WTC11 (cell line): Measurements from ENCODE around the gene METTL5. TPM values are rescaled to one million over a fixed set of nuclear protein-coding genes. Genes with fewer than 3 reads are reported as not detected.
A peak's percentile ranks its signal among the peaks of the same experiment; 100 is the strongest.

Source experiments
- ATAC-seq: fragments of 200-7000 bp; cut with Tn5 transposase; 2 replicates; pipeline ENCODE4 v1.10.0; 2021; ENCODE audit warnings: mild to moderate bottlenecking, moderate library complexity
- CTCF ChIA-PET: fragments of 300-600 bp; sonication (Branson Sonifier 250); formaldehyde crosslinking; loops from one replicate; lab custom pipeline; 2021; ENCODE audit warnings: antibody characterized with exemption; lab: Charles Lee
- POLR2A ChIA-PET: fragments of 350-600 bp; sonication (Branson Sonifier 250); formaldehyde crosslinking; loops from one replicate; lab custom pipeline; 2021; ENCODE audit warnings: antibody characterized with exemption; lab: Charles Lee
- DNase-seq: peaks from one replicate; pipeline ENCODE4 v3.0.0; 2021; ENCODE audit warnings: low spot score
- H3K27ac Mint-ChIP-seq: 2 replicates; pipeline ENCODE4 v1.8.0; 2021; ENCODE audit warnings: mixed read lengths
- H3K27me3 Mint-ChIP-seq: 2 replicates; pipeline ENCODE4 v1.8.0; 2021; ENCODE audit warnings: low read depth, mild to moderate bottlenecking, moderate library complexity, mixed read lengths
- H3K36me3 Mint-ChIP-seq: 2 replicates; pipeline ENCODE4 v1.8.0; 2021; ENCODE audit warnings: mixed read lengths
- H3K4me1 Mint-ChIP-seq: 2 replicates; pipeline ENCODE4 v1.8.0; 2022; ENCODE audit warnings: mixed read lengths
- H3K4me3 Mint-ChIP-seq: 2 replicates; pipeline ENCODE4 v1.8.0; 2021; ENCODE audit warnings: mild to moderate bottlenecking, moderate library complexity, mixed read lengths
- H3K9me3 Mint-ChIP-seq: 2 replicates; pipeline ENCODE4 v1.8.0; 2021; ENCODE audit warnings: mixed read lengths
- CREB1 ChIP-seq: sonication (generic); formaldehyde crosslinking; IDR thresholded peaks from 2 replicates; pipeline ENCODE4 v1.8.0; 2023; ENCODE audit warnings: mild to moderate bottlenecking, missing genetic modification reagents
- GRHL2 ChIP-seq: fragments of 250-450 bp; sonication (Bioruptor Pico); IDR thresholded peaks from 2 replicates; pipeline ENCODE4 v1.8.0; 2022; ENCODE audit warnings: mild to moderate bottlenecking, moderate library complexity; ENCODE audit not compliant: insufficient replicate concordance, severe bottlenecking
- IRF2 ChIP-seq: sonication (generic); formaldehyde crosslinking; IDR thresholded peaks from 2 replicates; pipeline ENCODE4 v1.8.0; 2022; ENCODE audit warnings: low read depth, missing genetic modification reagents, borderline replicate concordance
- JAZF1 ChIP-seq: fragments of 250-450 bp; sonication (Bioruptor Pico); IDR thresholded peaks from 2 replicates; pipeline ENCODE4 v1.9.0; 2021; ENCODE audit warnings: moderate library complexity, mild to moderate bottlenecking, inconsistent platforms
- NR1H2 ChIP-seq: sonication (generic); formaldehyde crosslinking; IDR thresholded peaks from 2 replicates; pipeline ENCODE4 v1.9.0; 2021; ENCODE audit warnings: mild to moderate bottlenecking, moderate library complexity, missing genetic modification reagents
- NR2C2 ChIP-seq: sonication (generic); formaldehyde crosslinking; IDR thresholded peaks from 2 replicates; pipeline ENCODE4 v1.8.0; 2022; ENCODE audit warnings: mild to moderate bottlenecking, missing genetic modification reagents
- TCF7 ChIP-seq: sonication (generic); formaldehyde crosslinking; IDR thresholded peaks from 2 replicates; pipeline ENCODE4 v1.8.0; 2022; ENCODE audit warnings: mild to moderate bottlenecking, low read depth, missing genetic modification reagents, moderate library complexity
- ZNF121 ChIP-seq: sonication (generic); formaldehyde crosslinking; IDR thresholded peaks from 2 replicates; pipeline ENCODE4 v1.8.0; 2023; ENCODE audit warnings: missing genetic modification reagents
- ZNF263 ChIP-seq: sonication (generic); formaldehyde crosslinking; IDR thresholded peaks from 2 replicates; pipeline ENCODE4 v1.8.1; 2022; ENCODE audit warnings: low read depth, mild to moderate bottlenecking, moderate library complexity, missing genetic modification reagents
- ZNF317 ChIP-seq: sonication (generic); formaldehyde crosslinking; IDR thresholded peaks from 2 replicates; pipeline ENCODE4 v1.8.1; 2023; ENCODE audit warnings: low read depth, mild to moderate bottlenecking, moderate library complexity, missing genetic modification reagents, borderline replicate concordance
- ZNF396 ChIP-seq: fragments of 250-450 bp; sonication (Bioruptor Pico); IDR thresholded peaks from 2 replicates; pipeline ENCODE4 v1.8.0; 2021; ENCODE audit warnings: mild to moderate bottlenecking, moderate library complexity, borderline replicate concordance
- total RNA-seq: library from RNA; stranded (reverse); gene quantifications from 3 replicates; pipeline ENCODE4 v1.2.3, GENCODE V29; 2021
- TF ChIP-seq, protein P1 (sequence below): sonication (generic); formaldehyde crosslinking; IDR thresholded peaks from 2 replicates; pipeline ENCODE4 v1.8.1; 2023; ENCODE audit warnings: mild to moderate bottlenecking, missing genetic modification reagents
- TF ChIP-seq, protein P2 (sequence below): fragments of 200-600 bp; IDR thresholded peaks from 2 replicates; pipeline ENCODE4 v1.8.0; 2022; ENCODE audit warnings: antibody characterized with exemption
- TF ChIP-seq, protein P3 (sequence below): sonication (generic); formaldehyde crosslinking; IDR thresholded peaks from 2 replicates; pipeline ENCODE4 v1.8.0; 2022; ENCODE audit warnings: missing genetic modification reagents
- TF ChIP-seq, protein P4 (sequence below): sonication (generic); formaldehyde crosslinking; IDR thresholded peaks from 2 replicates; pipeline ENCODE4 v1.8.1; 2023; ENCODE audit warnings: mild to moderate bottlenecking, missing genetic modification reagents, moderate library complexity
- TF ChIP-seq, protein P5 (sequence below): sonication (generic); formaldehyde crosslinking; IDR thresholded peaks from 2 replicates; pipeline ENCODE4 v1.8.0; 2022; ENCODE audit warnings: mild to moderate bottlenecking, missing genetic modification reagents
- TF ChIP-seq, protein P6 (sequence below): fragments of 250-450 bp; sonication (Bioruptor Pico); IDR thresholded peaks from 2 replicates; pipeline ENCODE4 v1.9.0; 2021; ENCODE audit warnings: mild to moderate bottlenecking

Gene METTL5
- total RNA-seq, 1 experiment from 2014 or later = 90.9 TPM

DNA sequence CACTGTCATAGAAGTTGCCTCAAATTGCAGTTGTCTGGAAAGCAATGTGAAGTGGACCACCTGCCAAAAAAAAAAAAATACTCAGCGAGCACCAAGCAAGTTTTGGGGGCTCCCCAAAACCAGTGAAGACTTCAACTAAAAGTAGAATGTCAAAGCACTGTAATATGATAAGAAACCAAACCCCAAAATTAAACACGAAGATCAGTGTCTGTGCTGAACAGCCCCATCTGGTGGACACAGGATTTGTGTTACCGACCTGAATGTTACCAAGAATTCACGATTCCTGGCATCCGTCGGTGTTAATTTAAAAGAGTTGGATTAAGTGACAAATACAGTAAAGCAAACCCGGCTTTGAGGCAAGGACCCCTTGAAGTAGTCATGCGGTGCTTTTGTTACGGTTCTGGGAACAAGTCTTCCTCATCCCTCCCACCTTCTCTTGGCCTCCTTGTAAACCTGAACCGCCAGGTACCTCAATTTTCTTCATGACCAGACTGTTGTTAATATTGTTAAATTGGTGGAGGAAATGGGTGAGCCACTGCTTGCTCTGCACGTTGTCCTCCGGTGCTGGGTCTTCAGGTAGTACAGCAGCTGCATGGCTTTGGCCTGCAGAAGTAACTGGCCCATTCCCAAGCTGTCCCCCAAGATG is 57.3 kb downstream of the METTL5 start:
- ChIA-PET POLR2A (no interaction called here), CTCF (interaction anchor here (1.1 to 1.9 kb wide), 3 partner anchors 10 to 23 kb away, joined by 3 to 5 read pairs (median 5); no protein-coding TSS in a partner anchor)
- H3K27me3 Mint-ChIP-seq = peaks cover 16% of the 10 kb centered on the region
- TF ChIP-seq, protein P1, sequence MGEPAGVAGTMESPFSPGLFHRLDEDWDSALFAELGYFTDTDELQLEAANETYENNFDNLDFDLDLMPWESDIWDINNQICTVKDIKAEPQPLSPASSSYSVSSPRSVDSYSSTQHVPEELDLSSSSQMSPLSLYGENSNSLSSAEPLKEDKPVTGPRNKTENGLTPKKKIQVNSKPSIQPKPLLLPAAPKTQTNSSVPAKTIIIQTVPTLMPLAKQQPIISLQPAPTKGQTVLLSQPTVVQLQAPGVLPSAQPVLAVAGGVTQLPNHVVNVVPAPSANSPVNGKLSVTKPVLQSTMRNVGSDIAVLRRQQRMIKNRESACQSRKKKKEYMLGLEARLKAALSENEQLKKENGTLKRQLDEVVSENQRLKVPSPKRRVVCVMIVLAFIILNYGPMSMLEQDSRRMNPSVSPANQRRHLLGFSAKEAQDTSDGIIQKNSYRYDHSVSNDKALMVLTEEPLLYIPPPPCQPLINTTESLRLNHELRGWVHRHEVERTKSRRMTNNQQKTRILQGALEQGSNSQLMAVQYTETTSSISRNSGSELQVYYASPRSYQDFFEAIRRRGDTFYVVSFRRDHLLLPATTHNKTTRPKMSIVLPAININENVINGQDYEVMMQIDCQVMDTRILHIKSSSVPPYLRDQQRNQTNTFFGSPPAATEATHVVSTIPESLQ (CRISPR knock-in tag) = no peak
- TF ChIP-seq, protein P2, sequence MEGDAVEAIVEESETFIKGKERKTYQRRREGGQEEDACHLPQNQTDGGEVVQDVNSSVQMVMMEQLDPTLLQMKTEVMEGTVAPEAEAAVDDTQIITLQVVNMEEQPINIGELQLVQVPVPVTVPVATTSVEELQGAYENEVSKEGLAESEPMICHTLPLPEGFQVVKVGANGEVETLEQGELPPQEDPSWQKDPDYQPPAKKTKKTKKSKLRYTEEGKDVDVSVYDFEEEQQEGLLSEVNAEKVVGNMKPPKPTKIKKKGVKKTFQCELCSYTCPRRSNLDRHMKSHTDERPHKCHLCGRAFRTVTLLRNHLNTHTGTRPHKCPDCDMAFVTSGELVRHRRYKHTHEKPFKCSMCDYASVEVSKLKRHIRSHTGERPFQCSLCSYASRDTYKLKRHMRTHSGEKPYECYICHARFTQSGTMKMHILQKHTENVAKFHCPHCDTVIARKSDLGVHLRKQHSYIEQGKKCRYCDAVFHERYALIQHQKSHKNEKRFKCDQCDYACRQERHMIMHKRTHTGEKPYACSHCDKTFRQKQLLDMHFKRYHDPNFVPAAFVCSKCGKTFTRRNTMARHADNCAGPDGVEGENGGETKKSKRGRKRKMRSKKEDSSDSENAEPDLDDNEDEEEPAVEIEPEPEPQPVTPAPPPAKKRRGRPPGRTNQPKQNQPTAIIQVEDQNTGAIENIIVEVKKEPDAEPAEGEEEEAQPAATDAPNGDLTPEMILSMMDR = peak; percentile 45; the same call in 1 of the 2 replicates
- 0 out of 2 replicates have a peak, but pooled peaks cover 8% of the 10 kb centered on the region for H3K36me3 Mint-ChIP-seq
- H3K4me1 Mint-ChIP-seq = peaks cover 4% of the 10 kb centered on the region; the same call in 1 of the 2 replicates
- peak; percentile 67 for ATAC-seq
- DNase-seq = peak; percentile 31
- no peak overlapping the region for H3K4me3 Mint-ChIP-seq
- no peak overlapping the region for H3K27ac Mint-ChIP-seq
- H3K9me3 Mint-ChIP-seq = peaks cover 8% of the 10 kb centered on the region

DNA sequence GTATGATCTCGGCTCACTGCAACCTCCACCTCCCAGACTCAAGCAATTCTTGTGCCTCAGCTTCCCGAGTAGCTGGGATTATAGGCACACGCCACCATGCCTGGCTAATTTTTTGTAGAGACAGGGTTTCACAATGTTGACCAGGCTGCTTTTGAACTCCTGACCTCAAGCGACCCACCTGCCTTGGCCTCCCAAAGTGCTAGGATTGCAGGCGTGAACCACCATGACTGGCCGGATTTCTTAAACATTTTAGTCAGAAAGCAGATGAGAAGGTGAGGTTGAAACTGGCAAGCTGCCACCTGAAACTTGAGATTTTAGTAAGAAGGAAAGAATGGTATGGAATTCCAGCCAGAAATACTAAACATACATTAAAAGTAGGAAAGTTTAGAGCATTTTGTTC is 59.2 kb downstream of the METTL5 start:
- TF ChIP-seq NR1H2 (CRISPR knock-in tag) = no peak
- TF ChIP-seq TCF7 = no peak
- no peak for TF ChIP-seq CREB1 (CRISPR knock-in tag)
- no peak overlapping the region for H3K27ac Mint-ChIP-seq
- ChIA-PET CTCF (interaction anchor here (0.6 to 1.0 kb wide), 2 partner anchors 25 to 313 kb away, joined by 4 to 5 read pairs; no protein-coding TSS in a partner anchor), POLR2A (interaction anchor here (0.6 kb wide), 1 partner anchor 100 kb away, joined by 3 read pairs; no protein-coding TSS in a partner anchor)
- H3K4me1 Mint-ChIP-seq = peaks cover 4% of the 10 kb centered on the region; the same call in 1 of the 2 replicates
- H3K4me3 Mint-ChIP-seq = no peak overlapping the region
- H3K9me3 Mint-ChIP-seq = peaks cover 17% of the 10 kb centered on the region
- peaks cover 16% of the 10 kb centered on the region for H3K27me3 Mint-ChIP-seq
- H3K36me3 Mint-ChIP-seq = 0 out of 2 replicates have a peak, but pooled peaks cover 10% of the 10 kb centered on the region
- DNase-seq (no peak), ATAC-seq (no peak)

DNA sequence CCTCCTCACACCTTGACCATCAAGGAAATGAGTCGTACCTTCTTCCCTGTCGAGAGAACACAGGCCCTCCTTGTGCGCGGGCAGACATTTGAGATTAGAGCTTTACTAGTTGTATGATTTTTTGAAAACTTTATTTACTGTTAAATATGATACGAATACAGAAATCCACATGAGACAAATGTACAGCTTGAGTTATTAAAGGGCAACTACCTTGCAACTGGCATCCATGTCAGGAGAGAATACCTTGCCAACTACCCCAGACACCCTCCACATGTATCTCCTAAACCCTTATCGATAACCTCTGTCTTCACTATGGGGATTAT is 62.8 kb downstream of the METTL5 start:
- Mint-ChIP-seq H3K27ac (no peak overlapping the region), H3K9me3 (peaks cover 21% of the 10 kb centered on the region), H3K27me3 (no peaks in the 10 kb centered on the region), H3K4me1 (0 out of 2 replicates have a peak, but pooled peaks cover 5% of the 10 kb centered on the region), H3K36me3 (peaks cover 14% of the 10 kb centered on the region), H3K4me3 (no peak overlapping the region)
- ATAC-seq = no peak
- ChIA-PET POLR2A (no interaction called here), CTCF (no interaction called here)
- no peak for DNase-seq
- TF ChIP-seq ZNF396 (CRISPR knock-in tag) = no peak
- no peak for TF ChIP-seq NR1H2 (CRISPR knock-in tag)
- TF ChIP-seq ZNF263 = no peak
- TF ChIP-seq, protein P3, sequence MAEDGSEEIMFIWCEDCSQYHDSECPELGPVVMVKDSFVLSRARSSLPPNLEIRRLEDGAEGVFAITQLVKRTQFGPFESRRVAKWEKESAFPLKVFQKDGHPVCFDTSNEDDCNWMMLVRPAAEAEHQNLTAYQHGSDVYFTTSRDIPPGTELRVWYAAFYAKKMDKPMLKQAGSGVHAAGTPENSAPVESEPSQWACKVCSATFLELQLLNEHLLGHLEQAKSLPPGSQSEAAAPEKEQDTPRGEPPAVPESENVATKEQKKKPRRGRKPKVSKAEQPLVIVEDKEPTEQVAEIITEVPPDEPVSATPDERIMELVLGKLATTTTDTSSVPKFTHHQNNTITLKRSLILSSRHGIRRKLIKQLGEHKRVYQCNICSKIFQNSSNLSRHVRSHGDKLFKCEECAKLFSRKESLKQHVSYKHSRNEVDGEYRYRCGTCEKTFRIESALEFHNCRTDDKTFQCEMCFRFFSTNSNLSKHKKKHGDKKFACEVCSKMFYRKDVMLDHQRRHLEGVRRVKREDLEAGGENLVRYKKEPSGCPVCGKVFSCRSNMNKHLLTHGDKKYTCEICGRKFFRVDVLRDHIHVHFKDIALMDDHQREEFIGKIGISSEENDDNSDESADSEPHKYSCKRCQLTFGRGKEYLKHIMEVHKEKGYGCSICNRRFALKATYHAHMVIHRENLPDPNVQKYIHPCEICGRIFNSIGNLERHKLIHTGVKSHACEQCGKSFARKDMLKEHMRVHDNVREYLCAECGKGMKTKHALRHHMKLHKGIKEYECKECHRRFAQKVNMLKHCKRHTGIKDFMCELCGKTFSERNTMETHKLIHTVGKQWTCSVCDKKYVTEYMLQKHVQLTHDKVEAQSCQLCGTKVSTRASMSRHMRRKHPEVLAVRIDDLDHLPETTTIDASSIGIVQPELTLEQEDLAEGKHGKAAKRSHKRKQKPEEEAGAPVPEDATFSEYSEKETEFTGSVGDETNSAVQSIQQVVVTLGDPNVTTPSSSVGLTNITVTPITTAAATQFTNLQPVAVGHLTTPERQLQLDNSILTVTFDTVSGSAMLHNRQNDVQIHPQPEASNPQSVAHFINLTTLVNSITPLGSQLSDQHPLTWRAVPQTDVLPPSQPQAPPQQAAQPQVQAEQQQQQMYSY (CRISPR knock-in tag) = no peak
- TF ChIP-seq, protein P4, sequence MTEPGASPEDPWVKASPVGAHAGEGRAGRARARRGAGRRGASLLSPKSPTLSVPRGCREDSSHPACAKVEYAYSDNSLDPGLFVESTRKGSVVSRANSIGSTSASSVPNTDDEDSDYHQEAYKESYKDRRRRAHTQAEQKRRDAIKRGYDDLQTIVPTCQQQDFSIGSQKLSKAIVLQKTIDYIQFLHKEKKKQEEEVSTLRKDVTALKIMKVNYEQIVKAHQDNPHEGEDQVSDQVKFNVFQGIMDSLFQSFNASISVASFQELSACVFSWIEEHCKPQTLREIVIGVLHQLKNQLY (CRISPR knock-in tag) = no peak
- no peak for TF ChIP-seq JAZF1 (CRISPR knock-in tag)
- TF ChIP-seq, protein P5, sequence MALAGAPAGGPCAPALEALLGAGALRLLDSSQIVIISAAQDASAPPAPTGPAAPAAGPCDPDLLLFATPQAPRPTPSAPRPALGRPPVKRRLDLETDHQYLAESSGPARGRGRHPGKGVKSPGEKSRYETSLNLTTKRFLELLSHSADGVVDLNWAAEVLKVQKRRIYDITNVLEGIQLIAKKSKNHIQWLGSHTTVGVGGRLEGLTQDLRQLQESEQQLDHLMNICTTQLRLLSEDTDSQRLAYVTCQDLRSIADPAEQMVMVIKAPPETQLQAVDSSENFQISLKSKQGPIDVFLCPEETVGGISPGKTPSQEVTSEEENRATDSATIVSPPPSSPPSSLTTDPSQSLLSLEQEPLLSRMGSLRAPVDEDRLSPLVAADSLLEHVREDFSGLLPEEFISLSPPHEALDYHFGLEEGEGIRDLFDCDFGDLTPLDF (CRISPR knock-in tag) = no peak
- TF ChIP-seq NR2C2 (CRISPR knock-in tag) = no peak
- TF ChIP-seq IRF2 (CRISPR knock-in tag) = no peak
- TF ChIP-seq ZNF317 (CRISPR knock-in tag) = no peak
- no peak for TF ChIP-seq ZNF121 (CRISPR knock-in tag)
- TF ChIP-seq, protein P6, sequence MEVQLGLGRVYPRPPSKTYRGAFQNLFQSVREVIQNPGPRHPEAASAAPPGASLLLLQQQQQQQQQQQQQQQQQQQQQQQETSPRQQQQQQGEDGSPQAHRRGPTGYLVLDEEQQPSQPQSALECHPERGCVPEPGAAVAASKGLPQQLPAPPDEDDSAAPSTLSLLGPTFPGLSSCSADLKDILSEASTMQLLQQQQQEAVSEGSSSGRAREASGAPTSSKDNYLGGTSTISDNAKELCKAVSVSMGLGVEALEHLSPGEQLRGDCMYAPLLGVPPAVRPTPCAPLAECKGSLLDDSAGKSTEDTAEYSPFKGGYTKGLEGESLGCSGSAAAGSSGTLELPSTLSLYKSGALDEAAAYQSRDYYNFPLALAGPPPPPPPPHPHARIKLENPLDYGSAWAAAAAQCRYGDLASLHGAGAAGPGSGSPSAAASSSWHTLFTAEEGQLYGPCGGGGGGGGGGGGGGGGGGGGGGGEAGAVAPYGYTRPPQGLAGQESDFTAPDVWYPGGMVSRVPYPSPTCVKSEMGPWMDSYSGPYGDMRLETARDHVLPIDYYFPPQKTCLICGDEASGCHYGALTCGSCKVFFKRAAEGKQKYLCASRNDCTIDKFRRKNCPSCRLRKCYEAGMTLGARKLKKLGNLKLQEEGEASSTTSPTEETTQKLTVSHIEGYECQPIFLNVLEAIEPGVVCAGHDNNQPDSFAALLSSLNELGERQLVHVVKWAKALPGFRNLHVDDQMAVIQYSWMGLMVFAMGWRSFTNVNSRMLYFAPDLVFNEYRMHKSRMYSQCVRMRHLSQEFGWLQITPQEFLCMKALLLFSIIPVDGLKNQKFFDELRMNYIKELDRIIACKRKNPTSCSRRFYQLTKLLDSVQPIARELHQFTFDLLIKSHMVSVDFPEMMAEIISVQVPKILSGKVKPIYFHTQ (CRISPR knock-in tag) = no peak
- no peak for TF ChIP-seq TCF7
- TF ChIP-seq GRHL2 = no peak
